Stimulated activated CD4-positive, alpha-beta T cell treated with anti-CD3 and anti-CD28 coated beads, Interleukin-1b, Interleukin-23, amount 100 ng/mL, for 24 hours (primary cell): ENCODE results near the gene RAB40C.

Source experiments
- DNase-seq, 4 experiments: peaks; one replicate each; pipeline ENCODE4 v3.0.0-alpha.2; 2020; ENCODE audit warnings: low read depth in 4 of 4, low spot score in 1 of 4

RAB40C gene

DNA sequence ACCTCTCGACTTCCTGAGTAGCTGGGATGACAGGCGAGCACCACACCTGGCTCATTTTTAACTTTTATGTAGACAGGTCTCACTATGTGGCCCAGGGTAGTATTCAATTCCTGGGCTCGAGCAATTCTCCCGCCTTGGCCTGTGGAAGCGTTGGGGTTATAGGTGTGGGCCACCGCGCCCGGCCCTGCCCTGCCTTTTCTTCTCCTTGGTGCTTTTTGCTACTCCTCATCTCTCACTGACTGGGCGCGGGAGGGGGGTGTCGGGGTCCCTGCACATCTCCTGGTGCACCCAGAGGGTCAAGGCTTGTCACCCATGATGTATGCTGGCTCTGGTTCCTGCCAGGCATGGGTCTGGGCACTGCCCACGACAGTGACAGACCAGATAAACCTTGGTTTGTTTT lies 54.7 kb downstream of the RAB40C start:
- no peak for DNase-seq

DNA sequence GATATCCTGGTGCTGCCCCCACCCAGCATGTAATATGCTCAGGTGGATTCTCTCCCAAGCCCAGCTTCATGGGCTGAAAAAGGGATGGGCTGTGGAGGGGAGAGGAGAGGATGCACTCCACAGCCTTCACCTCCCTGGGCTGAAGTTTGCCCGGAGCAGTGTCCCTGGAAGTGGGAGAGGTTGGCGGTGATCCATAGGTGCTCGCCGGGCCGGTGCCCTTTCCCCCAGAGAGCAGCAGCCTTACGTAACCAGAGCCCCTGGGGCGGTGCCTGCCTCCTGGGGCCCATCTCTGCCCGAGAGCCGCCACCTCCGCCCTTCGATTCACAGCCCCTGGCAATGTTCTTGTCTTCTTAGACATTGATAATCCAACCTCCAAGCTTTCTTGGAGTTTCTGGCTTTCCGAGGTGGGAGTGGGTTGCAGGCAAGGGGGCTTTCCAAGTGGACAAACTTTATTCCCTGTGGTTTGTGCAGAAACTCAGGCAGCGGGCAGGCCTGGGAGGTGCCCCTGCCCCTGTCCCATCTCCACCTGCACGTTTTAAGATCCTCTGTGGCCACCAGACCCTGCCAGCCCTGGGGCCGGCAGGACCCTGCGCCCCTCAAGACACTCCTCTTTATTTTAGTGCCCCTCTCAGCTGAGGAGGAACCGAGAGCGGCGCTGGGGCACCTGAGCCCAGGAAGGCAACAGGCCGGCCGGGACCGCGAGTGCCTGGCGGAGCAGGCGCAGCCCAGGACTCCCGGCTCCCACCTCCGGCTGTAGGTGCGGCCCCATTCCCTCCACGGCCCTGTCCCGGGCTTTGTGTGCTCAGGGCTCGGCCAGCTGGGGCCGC lies 56.2 kb downstream of the RAB40C start:
- no peak for DNase-seq

DNA sequence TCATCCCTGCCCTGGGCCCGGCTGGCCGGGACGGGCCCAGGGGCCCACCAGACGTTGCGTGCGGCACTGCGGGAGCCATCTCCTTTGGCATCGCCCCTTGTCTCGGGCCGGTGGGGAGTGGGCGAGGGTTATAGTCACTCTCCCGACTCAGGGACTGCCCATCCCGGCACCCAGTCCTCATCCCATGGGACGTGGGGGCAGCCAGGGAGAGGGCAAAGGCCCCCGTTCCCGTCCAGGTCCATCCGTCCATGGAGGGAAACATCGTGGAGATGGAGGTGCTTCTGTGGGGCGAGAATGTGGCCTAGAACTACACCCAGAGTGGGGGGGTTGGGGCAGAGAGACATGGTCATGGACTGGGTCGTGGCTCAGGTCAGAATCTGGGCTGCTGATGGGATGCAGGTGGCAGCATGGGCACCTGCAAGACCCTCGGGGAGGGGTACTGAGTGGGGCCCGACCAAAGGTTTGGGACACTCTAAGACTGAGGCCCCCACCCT lies 56.9 kb downstream of the RAB40C start:
- DNase-seq: no peak

DNA sequence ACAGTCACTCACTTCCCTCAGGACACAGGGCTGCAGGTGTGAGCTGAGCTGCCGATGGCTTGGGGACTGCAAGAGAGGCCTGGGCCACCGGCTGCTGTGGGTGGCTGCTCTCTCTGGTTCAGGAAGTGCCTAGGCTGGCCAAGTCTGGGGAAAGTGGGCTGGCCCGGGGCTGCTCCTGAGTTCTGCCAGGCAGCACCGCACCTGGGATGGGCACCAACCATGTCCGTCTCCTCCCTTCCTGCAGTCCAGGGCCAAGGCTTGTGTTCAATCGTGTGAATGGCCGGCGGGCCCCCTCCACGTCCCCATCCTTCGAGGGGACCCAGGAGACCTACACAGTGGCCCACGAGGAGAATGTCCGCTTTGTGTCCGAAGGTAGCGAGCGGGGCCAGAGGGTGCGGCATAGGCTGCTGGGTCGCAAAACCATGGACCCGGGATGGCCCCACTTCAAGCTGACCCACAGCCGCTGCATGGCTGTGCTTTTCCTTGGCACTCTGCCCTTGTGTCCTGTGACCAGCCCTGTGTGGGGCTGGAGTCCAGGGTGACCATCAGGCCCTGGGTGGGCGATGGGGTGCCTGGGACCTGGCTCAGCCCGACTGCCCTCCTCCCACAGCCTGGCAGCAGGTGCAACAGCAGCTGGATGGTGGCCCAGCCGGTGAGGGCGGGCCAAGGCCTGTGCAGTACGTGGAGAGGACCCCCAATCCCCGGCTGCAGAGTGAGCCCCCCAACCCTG lies 57.5 kb downstream of the RAB40C start:
- DNase-seq: no peak

DNA sequence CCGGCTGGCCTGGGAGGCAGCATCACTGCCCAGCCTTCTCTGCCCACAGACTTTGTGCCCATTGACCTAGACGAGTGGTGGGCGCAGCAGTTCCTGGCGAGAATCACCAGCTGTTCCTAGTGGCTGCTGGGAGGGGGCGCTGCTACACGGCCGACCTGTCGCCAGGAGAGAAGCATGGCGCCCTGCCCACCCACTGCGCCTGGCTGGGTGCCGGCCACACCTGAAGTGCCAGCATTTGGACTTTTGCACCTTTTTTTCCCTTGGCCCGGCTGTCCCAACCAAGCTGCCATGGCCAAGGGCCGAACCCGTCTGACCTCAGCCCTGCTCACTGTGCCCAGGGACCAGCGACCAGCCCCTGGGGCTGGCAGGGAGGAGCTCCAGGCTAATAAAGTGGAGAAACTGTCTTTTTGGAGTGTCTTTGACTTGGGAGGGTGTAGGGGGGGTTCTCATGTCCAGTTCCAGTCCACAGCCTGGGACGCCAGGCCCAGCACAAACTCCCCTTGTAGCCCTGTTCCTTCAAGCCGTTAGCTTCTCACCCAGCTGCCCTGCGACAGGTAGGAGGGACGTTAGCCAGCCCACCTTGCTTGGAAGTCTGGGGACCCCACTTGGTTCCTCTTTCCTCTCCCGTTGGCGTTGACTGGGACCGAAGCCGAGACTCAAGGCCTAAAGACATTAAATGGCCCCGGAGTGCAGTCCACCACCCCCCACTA lies 58.4 kb downstream of the RAB40C start:
- DNase-seq: no peak

DNA sequence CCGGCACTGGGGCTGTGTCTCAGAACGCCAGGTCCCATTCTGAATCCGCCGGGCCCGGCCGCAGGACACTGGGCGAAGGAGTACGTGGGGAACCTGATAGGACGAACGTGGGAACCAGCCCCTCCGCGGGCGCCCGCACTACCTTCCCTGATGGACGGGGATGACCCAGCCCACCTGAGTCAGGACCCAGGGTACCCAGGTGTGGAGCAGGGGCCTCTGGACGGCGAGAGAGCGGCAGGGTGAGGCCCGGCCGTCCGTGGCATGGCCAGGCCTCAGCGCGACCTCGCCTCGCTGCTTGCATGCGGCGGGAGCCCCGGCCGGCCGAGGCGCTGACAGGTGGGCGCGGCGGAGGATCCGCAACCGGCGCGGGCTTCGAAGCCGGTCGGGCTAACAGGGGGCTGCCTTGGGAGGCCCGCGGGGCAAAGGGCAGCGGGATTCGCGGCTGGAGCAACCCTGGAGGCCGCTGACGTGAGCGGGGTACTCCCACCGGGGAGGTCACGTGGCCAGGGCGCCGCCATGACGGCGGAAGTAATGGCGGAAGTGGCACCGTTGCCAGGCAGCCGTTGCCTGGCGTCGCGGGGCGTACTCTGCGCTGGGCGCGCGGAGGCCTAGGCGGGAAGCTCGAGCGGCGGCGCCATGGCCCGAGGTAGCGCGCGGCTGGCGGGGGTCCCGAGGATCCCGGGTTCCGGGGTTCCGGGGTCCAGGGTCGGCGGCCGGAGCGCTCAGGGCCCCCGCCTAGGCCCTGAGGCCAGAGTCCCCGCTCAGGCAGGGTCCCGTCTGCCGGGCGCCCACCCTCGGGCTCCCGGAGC lies 59.1 kb downstream of the RAB40C start, which contains the start of gene WDR90:
Gene WDR90 (plus strand): TSS at position 585 of the 809 bp plus-strand sequence. CDS start 52 bp downstream, at position 637.
- DNase-seq: peak; percentile 80 to 92 (median 89)

DNA sequence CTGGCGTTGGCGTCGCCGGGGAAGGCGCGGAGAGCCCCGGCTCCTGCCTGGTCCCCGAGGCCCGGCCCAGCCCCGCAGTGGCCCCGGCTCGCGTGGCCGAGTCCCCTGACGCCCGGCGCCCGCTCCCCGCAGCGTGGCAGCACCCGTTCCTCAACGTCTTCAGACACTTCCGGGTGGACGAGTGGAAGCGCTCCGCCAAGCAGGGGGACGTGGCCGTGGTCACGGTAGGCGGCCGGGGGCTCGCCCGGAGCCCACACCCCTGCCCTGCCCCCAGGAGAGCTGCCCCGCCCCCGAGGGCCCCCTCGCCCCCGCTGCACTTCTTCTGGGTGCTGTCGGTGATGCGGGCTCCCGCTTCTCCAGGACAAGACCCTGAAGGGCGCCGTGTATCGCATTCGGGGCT lies 59.8 kb downstream of the RAB40C start:
- DNase-seq: no peak

DNA sequence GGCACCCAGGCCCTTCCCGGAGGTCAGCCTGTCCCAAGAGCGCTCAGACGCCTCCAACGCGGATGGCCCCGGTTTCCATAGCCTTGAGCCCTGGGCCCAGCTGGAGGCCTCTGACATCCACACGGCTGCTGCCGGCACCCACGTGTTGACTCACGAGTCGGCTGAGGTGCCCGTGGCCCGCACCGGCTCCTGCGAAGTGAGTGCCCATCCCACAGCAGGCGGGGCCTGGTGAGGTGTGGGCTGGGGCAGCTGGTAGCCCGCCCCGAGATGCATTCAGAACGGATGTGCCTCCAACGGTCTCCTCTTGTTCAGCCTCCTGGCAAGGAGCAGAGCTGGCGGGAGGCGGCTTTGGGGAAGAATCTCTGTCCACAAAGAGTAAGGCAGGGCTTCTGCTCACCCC lies 62.0 kb downstream of the RAB40C start:
- no peak for DNase-seq

DNA sequence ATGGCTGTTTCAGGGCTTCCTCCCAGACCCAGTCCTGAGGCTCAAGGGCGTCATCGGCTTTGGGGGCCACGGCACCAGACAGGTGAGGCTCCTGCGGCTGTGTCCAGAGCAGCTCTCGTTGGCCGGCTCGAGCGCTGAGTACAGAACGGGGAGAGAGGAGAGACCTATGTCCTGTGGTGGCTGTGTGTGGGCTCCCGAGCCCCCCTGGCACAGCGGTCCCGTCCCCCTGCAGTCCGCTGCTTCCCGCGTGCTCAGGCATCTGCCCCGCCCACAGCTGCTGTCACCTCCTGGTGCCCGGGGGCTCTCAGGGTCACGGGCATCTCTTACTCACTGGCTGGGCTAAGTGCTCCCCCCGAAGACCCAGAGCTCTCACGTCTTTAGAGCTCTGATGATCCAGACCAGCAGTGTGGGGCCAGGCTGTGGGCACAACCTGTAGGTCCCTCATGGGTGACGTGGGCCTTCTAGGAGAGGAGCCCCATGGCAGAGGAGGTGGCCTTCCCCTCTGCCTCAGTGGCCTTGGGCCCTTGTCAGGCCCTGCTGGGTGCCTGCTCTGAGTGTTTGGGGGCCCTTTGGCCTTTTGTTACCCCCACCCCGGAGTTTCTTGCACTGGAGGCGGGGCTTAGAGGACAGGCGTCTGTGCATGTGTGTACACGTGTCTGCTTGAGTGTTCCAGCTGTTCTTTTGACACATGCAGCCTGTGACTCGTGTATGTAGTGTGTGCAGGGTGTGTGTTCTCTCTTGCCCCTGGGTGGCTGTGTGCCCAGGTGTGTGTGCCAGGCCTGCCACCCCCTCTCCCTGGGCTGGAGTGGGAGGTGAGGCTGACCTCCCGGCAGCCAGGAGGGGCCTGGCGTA lies 62.8 kb downstream of the RAB40C start:
- DNase-seq: no peak

DNA sequence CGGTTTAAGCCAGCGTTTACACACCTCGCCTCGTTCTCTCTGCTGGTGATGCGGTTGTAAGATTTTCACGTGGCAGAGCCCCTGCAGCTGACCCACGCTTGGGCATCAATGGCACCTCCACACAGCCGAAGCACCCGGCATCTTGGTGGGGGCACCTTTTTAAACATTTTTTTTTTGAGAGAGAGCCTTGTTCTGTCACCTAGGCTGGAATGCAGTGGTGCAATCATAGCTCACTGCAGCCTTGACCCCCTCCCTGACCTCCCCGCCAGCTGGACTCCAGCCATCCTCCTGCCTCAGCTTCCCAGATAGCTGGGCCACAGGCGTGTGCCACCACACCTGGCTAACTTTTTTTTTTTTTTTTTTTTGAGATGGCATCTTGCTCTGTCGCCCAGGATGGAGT lies 64.2 kb downstream of the RAB40C start:
- no peak for DNase-seq

DNA sequence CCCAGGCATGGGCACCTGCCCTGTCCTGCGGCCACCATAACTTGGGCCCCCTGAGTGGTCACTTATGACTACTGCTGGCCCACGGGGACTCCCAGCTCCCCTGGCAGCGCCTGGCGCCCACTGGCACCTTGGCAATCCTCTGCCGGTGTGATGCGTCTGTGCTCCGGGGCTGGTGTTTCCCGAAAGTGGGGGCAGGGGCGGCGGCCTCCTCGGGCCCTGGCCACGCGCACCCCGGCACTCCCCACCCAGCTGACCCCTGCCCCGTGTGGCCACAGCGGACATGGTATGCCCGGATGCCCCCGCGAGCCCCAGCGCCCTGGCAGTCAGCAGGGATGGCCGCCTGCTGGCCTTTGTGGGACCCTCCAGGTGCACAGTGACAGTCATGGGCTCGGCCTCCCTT lies 67.6 kb downstream of the RAB40C start:
- DNase-seq: no peak

DNA sequence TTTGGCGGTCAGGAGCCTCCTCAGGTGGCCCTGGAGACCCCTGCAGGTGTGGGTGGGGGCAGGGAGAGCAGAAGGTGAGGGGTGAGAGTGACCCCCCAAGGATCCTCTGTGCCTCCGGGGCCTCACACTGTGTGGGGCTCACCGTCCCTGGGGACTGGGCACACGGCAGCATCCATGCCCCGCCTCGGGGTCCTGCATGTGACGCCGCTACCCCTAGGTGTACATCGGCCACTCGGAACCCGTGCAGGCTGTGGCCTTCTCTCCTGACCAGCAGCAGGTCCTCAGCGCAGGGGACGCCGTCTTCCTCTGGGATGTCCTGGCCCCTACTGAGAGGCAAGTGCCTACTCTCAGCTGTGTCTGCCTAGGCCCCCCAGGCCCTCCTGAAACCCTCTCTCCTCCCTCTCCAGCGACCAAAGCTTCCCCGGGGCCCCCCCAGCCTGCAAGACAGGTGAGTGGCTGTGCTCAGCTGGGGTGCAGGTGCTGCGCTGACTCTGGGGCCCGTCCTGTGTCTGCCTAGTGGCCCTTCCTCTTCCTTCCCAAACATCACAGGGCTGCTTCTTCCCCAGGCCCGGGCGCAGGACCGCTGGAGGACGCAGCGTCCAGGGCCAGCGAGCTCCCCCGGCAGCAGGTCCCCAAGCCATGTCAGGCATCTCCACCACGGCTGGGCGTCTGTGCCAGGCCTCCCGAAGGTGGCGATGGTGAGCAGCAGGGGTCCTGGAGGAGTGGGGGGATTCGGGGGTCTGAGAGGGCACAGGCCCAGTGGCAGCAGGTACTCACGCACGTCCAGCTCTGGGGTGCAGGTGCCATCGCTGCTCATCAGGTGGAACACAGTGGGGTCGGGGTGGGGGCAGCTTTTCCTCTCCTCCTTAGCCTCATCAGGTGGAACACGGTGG lies 69.1 kb downstream of the RAB40C start:
- DNase-seq: no peak

DNA sequence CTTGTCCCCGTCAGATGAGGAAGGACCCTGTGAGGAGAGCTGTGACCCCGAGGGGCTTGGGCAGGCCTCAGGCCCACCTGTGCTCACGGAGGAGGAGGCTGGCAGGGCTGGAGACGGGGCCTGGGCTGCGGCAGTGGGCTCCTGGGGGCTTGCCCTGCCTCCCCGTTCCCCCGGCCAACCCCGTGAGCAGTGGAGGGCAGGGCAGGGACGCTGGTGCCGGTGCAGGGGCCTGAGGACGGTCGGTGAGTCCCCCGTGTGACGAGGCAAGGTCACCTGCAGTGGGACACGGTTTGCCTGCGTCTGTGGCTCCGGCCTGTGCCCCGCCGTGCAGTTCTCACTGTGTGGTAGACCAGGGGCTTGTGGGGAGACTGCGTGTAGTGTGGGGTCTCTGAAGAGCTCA lies 69.8 kb downstream of the RAB40C start:
- no peak for DNase-seq

DNA sequence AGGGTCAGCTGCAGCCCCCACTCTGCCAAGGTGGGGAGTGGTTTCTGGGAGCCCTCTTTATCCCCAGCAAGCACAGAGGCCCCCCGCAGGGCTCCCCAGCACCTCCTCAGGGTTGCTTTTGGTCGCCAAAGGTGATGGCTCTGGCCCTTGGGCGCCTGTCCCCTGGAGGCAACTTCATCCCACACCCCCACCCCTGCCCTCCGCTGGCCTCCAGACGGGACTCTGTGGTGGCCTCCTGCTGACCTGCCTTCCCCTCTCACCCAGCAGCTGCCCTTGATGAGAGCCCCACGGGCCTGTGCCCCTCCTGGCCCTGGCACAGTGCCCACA lies 70.2 kb downstream of the RAB40C start:
- no peak for DNase-seq

DNA sequence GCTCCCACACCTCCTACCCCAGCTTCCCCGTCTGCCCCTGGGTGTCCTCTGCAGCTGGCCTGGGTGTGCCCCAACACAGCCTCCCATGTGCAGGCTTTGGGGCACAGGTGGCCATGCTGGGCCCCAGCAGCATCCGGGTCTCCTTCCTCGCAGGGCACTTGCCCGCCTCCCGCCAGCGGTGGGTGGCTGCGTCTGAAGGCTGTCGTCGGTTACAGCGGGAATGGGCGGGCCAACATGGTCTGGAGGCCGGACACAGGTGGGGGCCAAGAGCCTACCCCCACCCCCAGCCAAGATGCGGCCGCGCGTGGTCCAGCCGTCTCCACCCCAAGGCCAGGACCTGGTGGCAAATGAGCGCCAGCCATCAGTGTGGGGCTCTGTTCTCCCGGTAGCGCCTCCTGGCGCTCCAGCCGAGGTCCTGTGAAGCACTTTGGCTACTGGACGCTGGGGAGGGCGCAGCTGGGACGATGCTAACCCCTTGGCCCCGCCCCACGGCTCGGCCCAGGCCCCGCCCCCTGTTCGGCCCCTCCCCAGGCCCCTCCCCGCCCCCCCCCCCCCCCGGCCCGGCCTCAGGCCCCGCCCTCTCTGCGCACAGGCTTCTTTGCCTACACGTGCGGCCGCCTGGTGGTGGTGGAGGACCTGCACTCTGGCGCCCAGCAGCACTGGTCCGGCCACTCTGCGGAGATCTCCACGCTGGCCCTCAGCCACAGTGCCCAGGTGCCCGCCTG lies 70.8 kb downstream of the RAB40C start:
- DNase-seq: no peak

DNA sequence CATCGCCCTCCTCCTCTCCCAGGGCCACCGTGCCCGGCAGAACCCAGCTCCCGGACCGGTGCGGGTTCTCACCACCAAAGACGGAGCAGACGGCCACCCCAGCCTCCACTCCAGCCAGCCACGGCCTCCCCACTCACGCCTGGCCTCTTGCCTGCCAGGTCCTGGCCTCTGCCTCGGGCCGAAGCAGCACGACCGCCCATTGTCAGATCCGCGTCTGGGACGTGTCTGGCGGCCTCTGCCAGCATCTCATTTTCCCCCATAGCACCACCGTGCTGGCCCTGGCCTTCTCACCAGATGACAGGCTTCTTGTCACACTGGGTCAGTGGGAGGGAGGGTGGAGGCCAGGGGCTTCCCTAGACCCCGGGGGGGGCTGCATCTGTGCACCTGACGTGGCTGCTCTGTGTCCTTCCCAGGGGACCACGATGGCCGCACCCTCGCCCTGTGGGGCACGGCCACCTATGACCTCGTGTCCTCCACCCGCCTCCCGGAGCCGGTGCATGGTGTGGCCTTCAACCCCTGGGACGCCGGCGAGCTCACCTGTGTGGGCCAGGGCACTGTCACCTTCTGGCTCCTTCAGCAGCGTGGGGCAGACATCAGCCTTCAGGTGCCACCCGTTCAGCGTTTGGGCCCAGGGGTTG lies 71.4 kb downstream of the RAB40C start:
- DNase-seq: no peak

DNA sequence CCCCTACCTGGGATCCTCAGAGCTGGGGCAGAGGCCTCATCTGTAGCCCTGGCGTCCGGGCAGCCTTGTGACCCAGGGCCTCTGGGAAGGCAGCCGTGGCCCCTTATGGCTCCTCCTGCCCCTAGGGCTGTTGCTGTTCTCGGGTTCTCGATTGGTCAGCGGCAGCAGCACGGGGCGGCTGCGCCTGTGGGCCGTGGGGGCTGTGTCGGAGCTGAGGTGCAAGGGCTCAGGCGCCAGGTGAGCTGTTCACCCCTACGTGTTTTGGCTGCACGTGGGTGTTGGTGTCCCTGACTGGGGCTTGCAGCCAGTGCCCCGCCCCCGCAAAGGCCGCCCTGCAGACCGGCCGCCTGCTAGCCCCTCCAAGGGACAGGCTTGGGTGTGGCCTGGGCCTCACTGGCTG lies 72.2 kb downstream of the RAB40C start:
- no peak for DNase-seq

DNA sequence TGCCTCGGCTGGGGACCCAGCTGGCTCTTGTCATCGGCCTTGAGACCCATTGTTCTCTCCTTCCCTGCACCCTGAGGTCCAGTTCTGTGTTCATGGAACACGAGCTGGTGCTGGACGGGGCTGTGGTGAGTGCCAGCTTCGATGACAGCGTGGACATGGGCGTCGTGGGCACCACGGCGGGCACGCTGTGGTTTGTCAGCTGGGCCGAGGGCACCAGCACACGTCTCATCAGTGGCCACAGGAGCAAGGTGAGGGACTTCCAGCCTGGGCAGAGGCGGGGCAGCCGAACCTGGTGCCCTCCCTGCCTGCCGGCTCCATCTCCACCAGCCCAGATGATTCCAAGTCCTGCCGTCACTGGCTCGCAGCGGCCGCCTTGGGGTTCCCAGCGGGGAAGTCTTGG lies 72.7 kb downstream of the RAB40C start:
- no peak for DNase-seq
